K562 (cell line): ENCODE data around the gene ROBO1. TPM values are rescaled to one million over a fixed set of nuclear protein-coding genes. Genes with fewer than 3 reads are reported as not detected.

Experiments used
- ATAC-seq: fragments of 200-7000 bp; cut with Tn5 transposase; 3 replicates; pipeline ENCODE4 v1.9.1; 2020; ENCODE audit warnings: moderate library complexity
- BruUV-seq: library from RNA; stranded (reverse); fragments of 400-500 nt; replicated peaks from 2 replicates; lab custom pipeline; 2021; lab: Mats Ljungman, UMichigan
- CTCF ChIA-PET: fragments of 300-600 bp; formaldehyde crosslinking; extraction: SDS; loops from one replicate; lab custom pipeline; 2021; ENCODE audit warnings: low intra/inter-chr PET ratio; lab: Yijun Ruan, JAX
- POLR2A ChIA-PET: fragments of 300-600, 350-650 bp; sonication (Branson Sonifier 250); formaldehyde crosslinking; extraction: SDS; loops from one replicate; lab custom pipeline; 2021; ENCODE audit warnings: antibody characterized with exemption, inconsistent platforms; lab: Yijun Ruan, JAX
- DNase-seq, 4 experiments: peaks; one replicate each; pipeline versions ENCODE4 v3.0.0 to v3.0.0-alpha.2; 2011 to 2018; ENCODE audit warnings: low spot score in 3 of 4, mixed read lengths in 3 of 4; ENCODE audit errors: extremely low read depth in 1 of 4
- FAIRE-seq: peaks from 2 replicates; lab custom pipeline; 2011; peaks lifted over from hg19 to GRCh38; lab: Jason Lieb, UNC
- H2AFZ ChIP-seq: 2 replicates; pipeline ENCODE4 v1.6.0; 2011; ENCODE audit warnings: low read depth, low read length, control low read depth, inconsistent platforms
- H3K27ac ChIP-seq: fragments of 200-600 bp; 3 replicates; pipeline ENCODE4 v1.8.0; 2011; ENCODE audit warnings: low read depth, mild to moderate bottlenecking, control low read depth, inconsistent platforms, low read length, moderate library complexity, mixed read lengths; ENCODE audit errors: extremely low read depth
- H3K27me3 ChIP-seq, 2 experiments: fragments of 300-600 bp in 1 of 2; 2 replicates in 1 of 2; 3 replicates in 1 of 2; pipeline versions ENCODE4 v1.6.0 to v1.8.0; 2011; ENCODE audit warnings: inconsistent platforms in 2 of 2, low read length in 2 of 2, mild to moderate bottlenecking in 1 of 2, mixed read lengths in 1 of 2, moderate library complexity in 1 of 2; ENCODE audit not compliant: control insufficient read depth in 2 of 2, insufficient read depth in 2 of 2
- H3K36me3 ChIP-seq: fragments of 300-600 bp; 3 replicates; pipeline ENCODE4 v1.8.0; 2011; ENCODE audit warnings: mild to moderate bottlenecking, low read length, inconsistent platforms; ENCODE audit not compliant: control insufficient read depth, insufficient read depth
- H3K4me1 ChIP-seq, 2 experiments: fragments of 200-600 bp in 1 of 2; replicated peaks in 1 of 2; 2 replicates in 1 of 2; 3 replicates in 1 of 2; pipeline versions ENCODE4 v1.5.1 to v1.8.0; 2011; ENCODE audit warnings: inconsistent platforms in 2 of 2, low read length in 2 of 2, mild to moderate bottlenecking in 1 of 2, mixed read lengths in 1 of 2, moderate library complexity in 1 of 2; ENCODE audit not compliant: control insufficient read depth in 2 of 2, insufficient read depth in 2 of 2
- H3K4me2 ChIP-seq: 2 replicates; pipeline ENCODE4 v1.6.1; 2011; ENCODE audit warnings: low read length, control low read depth, inconsistent platforms, mixed read lengths; ENCODE audit not compliant: insufficient read depth
- H3K4me3 ChIP-seq: fragments of 200-600 bp; sonication (generic), shearing (Covaris generic); 2 replicates; pipeline ENCODE4 v1.5.1; 2016; ENCODE audit warnings: control low read depth, inconsistent platforms
- H3K79me2 ChIP-seq: fragments of 200-600 bp; 3 replicates; pipeline ENCODE4 v1.8.0; 2011; ENCODE audit warnings: low read length, inconsistent platforms; ENCODE audit not compliant: control insufficient read depth, insufficient read depth
- H3K9ac ChIP-seq, 2 experiments: 2 replicates each; pipeline versions ENCODE4 v1.6.0 to v1.6.1; 2011; ENCODE audit warnings: low read depth in 2 of 2, low read length in 2 of 2, control low read depth in 1 of 2, inconsistent platforms in 1 of 2, mild to moderate bottlenecking in 1 of 2, mixed read lengths in 1 of 2; ENCODE audit not compliant: insufficient read depth in 1 of 2
- H3K9me1 ChIP-seq: one replicate; pipeline ENCODE4 v1.6.0; 2011; ENCODE audit warnings: inconsistent platforms, mild to moderate bottlenecking, low read length, moderate library complexity; ENCODE audit not compliant: control insufficient read depth, insufficient read depth
- H3K9me3 ChIP-seq: replicated peaks from 2 replicates; pipeline ENCODE4 v1.5.1; 2011; ENCODE audit warnings: low read depth, low read length, inconsistent platforms; ENCODE audit not compliant: control insufficient read depth, insufficient read depth
- H4K20me1 ChIP-seq: replicated peaks from 2 replicates; pipeline ENCODE4 v1.6.1; 2011; ENCODE audit warnings: low read length, inconsistent platforms, mixed read lengths; ENCODE audit not compliant: control insufficient read depth, insufficient read depth
- CBX8 ChIP-seq: fragments of 200-600 bp; sonication (generic); IDR thresholded peaks from 2 replicates; pipeline ENCODE4 v1.6.1; 2012; ENCODE audit warnings: borderline replicate concordance, mixed run types, low read depth, mild to moderate bottlenecking, moderate library complexity, mixed read lengths, low read length, control low read depth, inconsistent platforms; ENCODE audit not compliant: poor library complexity, severe bottlenecking; ENCODE audit errors: extremely low read depth
- KDM2B ChIP-seq: fragments of 250-450 bp; sonication (Bioruptor Pico); IDR thresholded peaks from 2 replicates; pipeline ENCODE4 v1.8.0; 2021; ENCODE audit warnings: mild to moderate bottlenecking, moderate library complexity
- SREBF2 ChIP-seq: sonication (generic); formaldehyde crosslinking; IDR thresholded peaks from 2 replicates; pipeline ENCODE4 v1.4.0; 2020; ENCODE audit warnings: mild to moderate bottlenecking, missing genetic modification reagents
- ZBTB17 ChIP-seq: fragments of 450-650 bp; formaldehyde crosslinking; IDR thresholded peaks from 2 replicates; pipeline ENCODE4 v1.4.0; 2020; ENCODE audit warnings: mild to moderate bottlenecking
- ZNF217 ChIP-seq: sonication (generic); formaldehyde crosslinking; IDR thresholded peaks from 2 replicates; pipeline ENCODE4 v1.8.0; 2022; ENCODE audit warnings: mild to moderate bottlenecking, missing genetic modification reagents
- ZNF431 ChIP-seq: sonication (generic); formaldehyde crosslinking; IDR thresholded peaks from 2 replicates; pipeline ENCODE4 v1.8.0; 2022; ENCODE audit warnings: mild to moderate bottlenecking, missing genetic modification reagents
- WGBS: fragments of 100-300 bp; shearing (Covaris generic); methylation state at CpG from one replicate; pipeline ENCODE4 v1.1.6; 2016; ENCODE audit warnings: low coverage, mixed read lengths; ENCODE audit not compliant: insufficient coverage; ENCODE audit errors: missing lambda C conversion rate; 5-methylcytosine and 5-hydroxymethylcytosine counted together
- in situ Hi-C: fragments of 300-500 bp; cut with MboI; formaldehyde crosslinking; loops from 4 replicates; pipeline ENCODE4 v1.15.0; 2018; ENCODE audit warnings: inconsistent platforms, mixed read lengths
- intact Hi-C: fragments of 100-400 bp; cut with micrococcal nuclease; formaldehyde crosslinking; loops from 2 replicates; pipeline ENCODE4 v1.14.2; 2022
- polyA plus RNA-seq, 8 experiments: library from polyadenylated mRNA; depleted of rRNA in 4 of 8; stranded (reverse) in 5 of 8; unstranded in 3 of 8; fragments of >200 nt; fragmentation: Nextera tagmentation in 2 of 8; fragmentation: Illumina TruSeq in 1 of 8; extraction: Ambion mirVana in 2 of 8; extraction: Trizol in 1 of 8; gene quantifications; 2 replicates each; pipeline versions ENCODE4 v1.2.1 to v1.2.3, GENCODE V29; 2011 to 2014; ENCODE audit warnings: inconsistent platforms in 1 of 8, missing spikeins in 1 of 8
- total RNA-seq, 7 experiments: library from RNA; depleted of rRNA in 6 of 7; stranded (reverse); fragments of >200 nt in 6 of 7; fragmentation: Illumina TruSeq in 2 of 7; extraction: Trizol in 2 of 7; gene quantifications; 2 replicates each; pipeline versions ENCODE4 v1.2.1 to v1.2.3, GENCODE V29; 2011 to 2021; ENCODE audit warnings: low replicate concordance in 1 of 7
- TF ChIP-seq, protein P1 (sequence below), 2 experiments: fragments of 450-650 bp in 1 of 2; sonication (generic) in 1 of 2; formaldehyde crosslinking in 1 of 2; IDR thresholded peaks in 1 of 2; conservative IDR thresholded peaks in 1 of 2; 2 replicates each; pipeline versions ENCODE4 v1.6.1 to v1.8.1; 2016 to 2023; ENCODE audit warnings: mild to moderate bottlenecking in 2 of 2, moderate library complexity in 2 of 2, inconsistent platforms in 1 of 2, missing genetic modification reagents in 1 of 2
- TF ChIP-seq, protein P2 (sequence below): fragments of 250-450 bp; sonication (Bioruptor Pico); IDR thresholded peaks from 2 replicates; pipeline ENCODE4 v1.8.0; 2022; ENCODE audit warnings: moderate library complexity, mild to moderate bottlenecking, inconsistent platforms
- TF ChIP-seq, protein P3 (sequence below), 2 experiments: fragments of 450-650 bp; IDR thresholded peaks; 2 replicates each; pipeline ENCODE4 v1.6.1; 2016; ENCODE audit warnings: mild to moderate bottlenecking in 2 of 2, borderline replicate concordance in 1 of 2, low read depth in 1 of 2, moderate library complexity in 1 of 2

Gene ROBO1
- total and polyA plus RNA-seq, 9 of the 15 experiments (the other 6 are each of a cell fraction or from before 2014, with no cell fraction given): 0.01 to 0.53 (median 0.17) TPM; not detected in 5

DNA sequence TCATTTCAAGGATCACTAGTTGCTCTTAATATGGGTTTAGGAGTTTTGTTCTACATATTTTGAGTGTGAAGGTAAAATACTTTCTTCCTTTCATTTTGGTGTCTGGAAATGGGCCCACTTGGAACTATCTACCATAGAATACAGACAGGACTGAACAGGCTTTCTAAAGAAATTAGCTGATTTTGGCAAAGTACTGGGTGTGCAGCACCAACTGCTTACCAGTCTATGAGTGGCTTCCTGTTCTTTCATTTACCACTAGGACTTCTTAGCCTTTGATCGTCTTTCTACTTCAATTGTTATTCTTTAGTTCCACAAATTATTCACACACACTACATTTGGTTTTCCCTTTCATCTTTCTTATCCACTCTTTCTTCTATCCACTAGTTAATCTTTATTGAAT, 1196.3 kb downstream of the ROBO1 start (continued):
- TF ChIP-seq, protein P1, sequence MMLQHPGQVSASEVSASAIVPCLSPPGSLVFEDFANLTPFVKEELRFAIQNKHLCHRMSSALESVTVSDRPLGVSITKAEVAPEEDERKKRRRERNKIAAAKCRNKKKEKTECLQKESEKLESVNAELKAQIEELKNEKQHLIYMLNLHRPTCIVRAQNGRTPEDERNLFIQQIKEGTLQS (IDR thresholded peaks at IDR 0.05): no peak
- TF ChIP-seq, protein P1 (CRISPR knock-in tag; conservative IDR thresholded peaks at IDR 0.05): no peak
- TF ChIP-seq ZNF431 (CRISPR knock-in tag) (no peak), ZNF217 (CRISPR knock-in tag) (no peak), KDM2B (CRISPR knock-in tag) (no peak)

DNA sequence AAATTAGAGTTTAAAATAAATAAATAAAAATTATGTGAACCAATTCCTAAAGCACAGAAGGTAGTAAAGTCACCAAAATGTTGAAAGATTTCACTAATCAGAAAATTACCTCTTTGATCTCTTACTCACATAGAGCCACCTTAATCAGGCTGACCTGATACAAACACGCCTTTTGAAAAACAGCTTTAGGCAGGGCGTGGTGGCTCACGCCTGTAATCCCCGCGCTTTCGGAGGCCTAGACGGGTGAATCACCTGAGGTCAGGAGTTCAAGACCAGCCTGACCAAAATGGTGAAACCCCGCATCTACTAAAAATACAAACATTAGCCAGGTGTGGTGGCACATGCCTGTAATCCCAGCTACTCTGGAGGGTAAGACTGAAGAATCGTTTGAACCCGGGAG, 1197.3 kb downstream of the ROBO1 start:
- Histone ChIP-seq H3K9me1 (no peaks in the 10 kb centered on the region), H3K79me2 (no peaks in the 10 kb centered on the region), H3K4me1 (no peaks in the 10 kb centered on the region), H3K27ac (no peak overlapping the region), H3K9ac (no peak overlapping the region), H2AFZ (no peak overlapping the region), H3K9me3 (no peaks in the 10 kb centered on the region), H3K4me3 (no peak overlapping the region), H4K20me1 (no peaks in the 10 kb centered on the region), H3K4me2 (no peak overlapping the region), H3K27me3 (no peaks in the 10 kb centered on the region), H3K36me3 (no peaks in the 10 kb centered on the region)
- no peak for ATAC-seq
- POLR2A ChIA-PET: no interaction called here
- no peak for FAIRE-seq
- CTCF ChIA-PET: no interaction called here
- BruUV-seq: no TSS peak
- 0% methylated on average over 8 of the region's 10 CpGs for WGBS
- no peak for DNase-seq
- in situ Hi-C loops: no loop called here
- intact Hi-C loops: no loop called here
- TF ChIP-seq CBX8 (no peak), SREBF2 (CRISPR knock-in tag) (no peak), ZBTB17 (no peak)
- TF ChIP-seq, protein P2, sequence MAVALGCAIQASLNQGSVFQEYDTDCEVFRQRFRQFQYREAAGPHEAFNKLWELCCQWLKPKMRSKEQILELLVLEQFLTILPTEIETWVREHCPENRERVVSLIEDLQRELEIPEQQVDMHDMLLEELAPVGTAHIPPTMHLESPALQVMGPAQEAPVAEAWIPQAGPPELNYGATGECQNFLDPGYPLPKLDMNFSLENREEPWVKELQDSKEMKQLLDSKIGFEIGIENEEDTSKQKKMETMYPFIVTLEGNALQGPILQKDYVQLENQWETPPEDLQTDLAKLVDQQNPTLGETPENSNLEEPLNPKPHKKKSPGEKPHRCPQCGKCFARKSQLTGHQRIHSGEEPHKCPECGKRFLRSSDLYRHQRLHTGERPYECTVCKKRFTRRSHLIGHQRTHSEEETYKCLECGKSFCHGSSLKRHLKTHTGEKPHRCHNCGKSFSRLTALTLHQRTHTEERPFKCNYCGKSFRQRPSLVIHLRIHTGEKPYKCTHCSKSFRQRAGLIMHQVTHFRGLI (CRISPR knock-in tag): no peak
- TF ChIP-seq, protein P3, sequence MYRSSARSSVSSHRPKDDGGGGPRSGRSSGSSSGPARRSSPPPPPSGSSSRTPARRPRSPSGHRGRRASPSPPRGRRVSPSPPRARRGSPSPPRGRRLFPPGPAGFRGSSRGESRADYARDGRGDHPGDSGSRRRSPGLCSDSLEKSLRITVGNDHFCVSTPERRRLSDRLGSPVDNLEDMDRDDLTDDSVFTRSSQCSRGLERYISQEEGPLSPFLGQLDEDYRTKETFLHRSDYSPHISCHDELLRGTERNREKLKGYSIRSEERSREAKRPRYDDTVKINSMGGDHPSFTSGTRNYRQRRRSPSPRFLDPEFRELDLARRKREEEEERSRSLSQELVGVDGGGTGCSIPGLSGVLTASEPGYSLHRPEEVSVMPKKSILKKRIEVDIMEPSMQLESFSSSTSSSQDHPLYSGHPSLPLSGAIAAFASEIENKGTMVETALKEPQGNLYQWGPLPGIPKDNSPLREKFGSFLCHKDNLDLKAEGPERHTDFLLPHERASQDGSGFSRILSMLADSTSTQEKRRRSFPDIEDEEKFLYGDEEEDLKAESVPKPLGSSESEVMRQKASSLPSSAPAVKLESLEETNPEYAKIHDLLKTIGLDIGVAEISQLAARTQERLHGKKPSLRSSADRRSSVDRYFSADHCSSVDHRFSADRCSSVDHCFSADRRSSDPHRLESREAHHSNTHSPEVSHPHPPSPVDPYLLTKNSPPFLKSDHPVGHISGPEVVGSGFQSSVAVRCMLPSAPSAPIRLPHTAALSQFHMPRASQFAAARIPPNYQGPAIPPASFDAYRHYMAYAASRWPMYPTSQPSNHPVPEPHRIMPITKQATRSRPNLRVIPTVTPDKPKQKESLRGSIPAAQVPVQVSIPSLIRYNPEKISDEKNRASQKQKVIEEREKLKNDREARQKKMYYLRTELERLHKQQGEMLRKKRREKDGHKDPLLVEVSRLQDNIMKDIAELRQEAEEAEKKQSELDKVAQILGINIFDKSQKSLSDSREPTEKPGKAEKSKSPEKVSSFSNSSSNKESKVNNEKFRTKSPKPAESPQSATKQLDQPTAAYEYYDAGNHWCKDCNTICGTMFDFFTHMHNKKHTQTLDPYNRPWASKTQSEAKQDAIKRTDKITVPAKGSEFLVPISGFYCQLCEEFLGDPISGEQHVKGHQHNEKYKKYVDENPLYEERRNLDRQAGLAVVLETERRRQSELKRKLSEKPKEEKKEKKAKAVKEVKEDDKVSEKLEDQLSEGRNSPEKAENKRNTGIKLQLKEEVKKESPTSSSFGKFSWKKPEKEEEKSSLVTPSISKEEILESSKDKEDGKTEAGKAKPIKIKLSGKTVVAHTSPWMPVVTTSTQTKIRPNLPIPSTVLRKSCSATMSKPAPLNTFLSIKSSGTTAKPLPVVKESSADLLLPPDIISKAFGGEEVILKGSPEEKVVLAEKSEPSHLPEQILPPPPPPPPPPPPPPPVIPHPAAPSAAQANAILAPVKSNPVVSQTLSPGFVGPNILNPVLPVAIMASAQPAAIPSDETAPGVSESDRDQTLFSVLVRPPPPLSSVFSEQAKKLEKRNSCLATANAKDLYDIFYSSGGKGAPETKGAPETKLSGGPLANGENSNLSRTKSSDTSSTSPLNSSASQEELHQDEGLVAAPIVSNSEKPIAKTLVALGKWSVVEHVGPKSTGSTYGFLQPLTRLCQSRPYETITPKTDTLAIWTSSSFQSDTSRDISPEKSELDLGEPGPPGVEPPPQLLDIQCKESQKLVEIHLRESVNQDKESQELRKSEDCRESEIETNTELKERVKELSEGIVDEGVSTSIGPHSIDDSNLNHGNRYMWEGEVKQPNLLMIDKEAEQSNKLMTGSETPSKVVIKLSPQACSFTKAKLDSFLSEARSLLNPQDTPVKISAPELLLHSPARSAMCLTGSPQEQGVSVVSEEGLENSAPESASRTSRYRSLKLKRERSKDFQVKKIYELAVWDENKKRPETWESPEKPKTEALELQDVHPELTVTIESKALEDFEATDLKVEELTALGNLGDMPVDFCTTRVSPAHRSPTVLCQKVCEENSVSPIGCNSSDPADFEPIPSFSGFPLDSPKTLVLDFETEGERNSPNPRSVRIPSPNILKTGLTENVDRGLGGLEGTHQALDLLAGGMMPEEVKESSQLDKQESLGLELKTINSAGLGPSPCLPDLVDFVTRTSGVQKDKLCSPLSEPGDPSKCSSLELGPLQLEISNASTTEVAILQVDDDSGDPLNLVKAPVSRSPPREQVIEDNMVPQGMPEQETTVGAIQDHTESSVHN (IDR thresholded peaks at IDR 0.05; ENCODE audit: borderline replicate concordance in 1 of 2, low read depth in 1 of 2): no peak
